Hepatocyte (in vitro differentiated cells): ENCODE results near the gene PRSS3. TPM values are rescaled to one million over a fixed set of nuclear protein-coding genes. Genes with fewer than 3 reads are reported as not detected.

ENCODE experiments used
- DNase-seq: peaks from one replicate; pipeline ENCODE4 v3.0.0-alpha.2; 2016; ENCODE audit warnings: low spot score
- H2AFZ ChIP-seq: fragments of 200-600 bp; sonication (generic); 2 replicates; pipeline ENCODE4 v1.6.0; 2016; ENCODE audit warnings: antibody characterized with exemption, mild to moderate bottlenecking
- H3K27ac ChIP-seq: fragments of 200-600 bp; sonication (generic); 2 replicates; pipeline ENCODE4 v1.5.1; 2016; ENCODE audit warnings: mild to moderate bottlenecking
- H3K27me3 ChIP-seq: fragments of 200-600 bp; sonication (generic); 2 replicates; pipeline ENCODE4 v1.6.1; 2016
- H3K36me3 ChIP-seq: fragments of 200-600 bp; sonication (generic); replicated peaks from 2 replicates; pipeline ENCODE4 v1.5.1; 2016; ENCODE audit warnings: low read depth; ENCODE audit not compliant: insufficient read depth
- H3K4me1 ChIP-seq: fragments of 200-600 bp; sonication (generic); 2 replicates; pipeline ENCODE4 v1.5.1; 2016; ENCODE audit warnings: mild to moderate bottlenecking, moderate library complexity; ENCODE audit not compliant: insufficient read depth
- H3K4me2 ChIP-seq: fragments of 200-600 bp; sonication (generic); 2 replicates; pipeline ENCODE4 v1.6.0; 2016
- H3K4me3 ChIP-seq: fragments of 200-600 bp; sonication (generic); 2 replicates; pipeline ENCODE4 v1.5.1; 2016; ENCODE audit warnings: mild to moderate bottlenecking
- H3K79me2 ChIP-seq: fragments of 200-600 bp; sonication (generic); 2 replicates; pipeline ENCODE4 v1.6.0; 2017; ENCODE audit warnings: mild to moderate bottlenecking
- H3K9me2 ChIP-seq: fragments of 200-600 bp; sonication (generic); replicated peaks from 2 replicates; pipeline ENCODE4 v1.6.0; 2017; ENCODE audit warnings: mild to moderate bottlenecking; ENCODE audit not compliant: insufficient read depth
- H3K9me3 ChIP-seq: fragments of 200-600 bp; sonication (generic); 2 replicates; pipeline ENCODE4 v1.5.1; 2016; ENCODE audit warnings: low read depth, mild to moderate bottlenecking
- H4K20me1 ChIP-seq: fragments of 200-600 bp; sonication (generic); 2 replicates; pipeline ENCODE4 v1.6.0; 2016; ENCODE audit warnings: mild to moderate bottlenecking; ENCODE audit not compliant: insufficient read depth, poor library complexity, severe bottlenecking
- CTCF ChIP-seq: fragments of 200-600 bp; sonication (generic); IDR thresholded peaks from 2 replicates; pipeline ENCODE4 v1.5.1; 2016; ENCODE audit warnings: antibody characterized with exemption, mild to moderate bottlenecking; ENCODE audit not compliant: poor library complexity
- EZH2 ChIP-seq: fragments of 200-600 bp; sonication (generic); IDR thresholded peaks from 2 replicates; pipeline ENCODE4 v1.6.1; 2016; ENCODE audit warnings: antibody characterized with exemption, mild to moderate bottlenecking, borderline replicate concordance
- EZH2phosphoT487 ChIP-seq: fragments of 200-600 bp; sonication (generic); IDR thresholded peaks from one replicate; pipeline ENCODE4 v1.6.1; 2018; ENCODE audit warnings: antibody characterized with exemption, mild to moderate bottlenecking, low read depth, moderate library complexity; ENCODE audit not compliant: unreplicated experiment, severe bottlenecking
- WGBS: methylation state at CpG from one replicate; pipeline ENCODE4 v1.1.6; 2016; ENCODE audit warnings: low lambda C conversion rate; ENCODE audit errors: missing lambda C conversion rate; 5-methylcytosine and 5-hydroxymethylcytosine counted together
- polyA plus RNA-seq: library from polyadenylated mRNA; unstranded; fragments of >200 nt; fragmentation: Nextera tagmentation; extraction: Ambion mirVana; gene quantifications from 2 replicates; pipeline ENCODE4 v1.2.1, GENCODE V29; 2016
- total RNA-seq: library from RNA; depleted of rRNA; stranded (reverse); fragments of >200 nt; gene quantifications from 2 replicates; pipeline ENCODE4 v1.2.3, GENCODE V29; 2014

PRSS3 gene
- total and polyA plus RNA-seq, 2 experiments from 2014 or later, result 1.5 TPM; not detected in 1

- Histone ChIP-seq H3K9me3 (no peaks in the 10 kb centered on the region), H3K27me3 (no peaks in the 10 kb centered on the region), H3K9me2 (no peaks in the 10 kb centered on the region), H4K20me1 (no peaks in the 10 kb centered on the region), H3K4me3 (no peak overlapping the region), H2AFZ (no peak overlapping the region), H3K79me2 (no peaks in the 10 kb centered on the region), H3K27ac (peak overlapping the region; percentile 21), H3K36me3 (no peaks in the 10 kb centered on the region), H3K4me1 (no peaks in the 10 kb centered on the region), H3K4me2 (no peak overlapping the region)
- 100% methylated on average over 1 of the region's 1 CpG for WGBS
- TF ChIP-seq CTCF (no peak), EZH2 (no peak), EZH2phosphoT487 (no peak)
- DNase-seq, result no peak
Measured at GRCh38 chr9:33809506-33809905, 14.1 kb downstream of the PRSS3 start.

GRCh38 chr9:33813712-33814641 is 18.6 kb downstream of the PRSS3 start:
- H3K4me3 ChIP-seq, result no peak overlapping the region

GRCh38 chr9:33815781-33816180 is 20.4 kb downstream of the PRSS3 start:
- Histone ChIP-seq H3K9me3 (no peaks in the 10 kb centered on the region), H2AFZ (no peak overlapping the region), H3K79me2 (peaks cover 39% of the 10 kb centered on the region), H3K27me3 (no peaks in the 10 kb centered on the region), H4K20me1 (peaks cover 24% of the 10 kb centered on the region), H3K4me2 (peak overlapping the region; percentile 75), H3K27ac (peak overlapping the region; percentile 96), H3K36me3 (no peaks in the 10 kb centered on the region), H3K9me2 (no peaks in the 10 kb centered on the region), H3K4me3 (no peak overlapping the region), H3K4me1 (peaks cover 24% of the 10 kb centered on the region)
- over 99% methylated on average over 7 of the region's 7 CpGs for WGBS
- TF ChIP-seq EZH2phosphoT487, result no peak
- TF ChIP-seq EZH2, result no peak
- no peak for TF ChIP-seq CTCF
- no peak for DNase-seq

More at GRCh38 chr9:33813712-33814641, 18.6 kb downstream of the PRSS3 start:
- TF ChIP-seq CTCF, result peak; percentile 78
- no peak for TF ChIP-seq EZH2phosphoT487
- H3K4me2 ChIP-seq, result no peak overlapping the region
- no peaks in the 10 kb centered on the region for H3K36me3 ChIP-seq
- H3K9me2 ChIP-seq, result no peaks in the 10 kb centered on the region
- peaks cover 6% of the 10 kb centered on the region for H4K20me1 ChIP-seq
- H3K9me3 ChIP-seq, result no peaks in the 10 kb centered on the region
- 82% methylated on average over 8 of the region's 8 CpGs for WGBS
- H3K27me3 ChIP-seq, result no peaks in the 10 kb centered on the region
- H3K27ac ChIP-seq, result peak overlapping the region; percentile 54
- H2AFZ ChIP-seq, result no peak overlapping the region
- peaks cover 20% of the 10 kb centered on the region for H3K79me2 ChIP-seq
- peak; percentile 63 for DNase-seq
- peaks cover 9% of the 10 kb centered on the region for H3K4me1 ChIP-seq
